NT2/D1 (cell line): ENCODE results near the gene CNPY3.

Source experiments
- SUZ12 ChIP-seq: IDR thresholded peaks from 2 replicates; pipeline ENCODE4 v1.6.1; 2011; ENCODE audit not compliant: insufficient read length, insufficient read depth; ENCODE audit errors: extremely low read depth
- YY1 ChIP-seq: IDR thresholded peaks from 2 replicates; pipeline ENCODE4 v1.6.1; 2011; ENCODE audit not compliant: insufficient read length, insufficient read depth
- ZNF274 ChIP-seq: IDR thresholded peaks from 2 replicates; pipeline ENCODE4 v1.6.1; 2011; ENCODE audit warnings: mild to moderate bottlenecking, low read depth, low read length

DNA sequence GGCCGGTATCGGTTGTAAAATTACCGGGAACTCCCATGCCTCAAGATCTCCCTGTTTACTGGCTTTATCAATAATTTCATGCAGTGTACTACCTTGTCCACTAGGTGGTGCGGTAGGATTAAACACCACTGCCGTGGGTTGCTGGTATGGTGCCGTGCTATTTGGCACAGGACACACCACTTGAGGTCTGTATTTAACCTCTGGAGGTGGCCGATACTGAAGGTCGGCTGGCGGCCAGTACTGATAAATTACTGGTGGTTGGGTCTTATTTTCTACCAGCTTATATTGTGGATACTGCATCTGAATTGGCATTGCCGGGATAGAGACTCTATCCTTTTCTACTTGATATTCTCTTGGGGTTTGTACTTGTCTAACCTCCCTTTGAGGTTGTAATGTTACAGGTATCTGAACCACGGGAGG lies 27.7 kb upstream of the CNPY3 start:
- TF ChIP-seq ZNF274 (no peak), SUZ12 (no peak), YY1 (no peak)
